ENCODE data around the gene CD200. TPM values are rescaled to one million over a fixed set of nuclear protein-coding genes. Genes with fewer than 3 reads are reported as not detected.

Gene CD200
- not detected for total RNA-seq (2021; ENCODE audit: unreplicated experiment)
- not detected for polyA plus RNA-seq (2012; ENCODE audit: insufficient read length)
- Bru-seq, nascent RNA = percentile 9 among the genes with signal in this experiment
- percentile 11 among the genes with signal in this experiment for BruChase-seq, experiment 1, labeled RNA remaining after a 2-hour chase
- BruChase-seq, experiment 2, labeled RNA remaining after a 6-hour chase = percentile 15 among the genes with signal in this experiment
- long read RNA-seq = 0 reads

DNA sequence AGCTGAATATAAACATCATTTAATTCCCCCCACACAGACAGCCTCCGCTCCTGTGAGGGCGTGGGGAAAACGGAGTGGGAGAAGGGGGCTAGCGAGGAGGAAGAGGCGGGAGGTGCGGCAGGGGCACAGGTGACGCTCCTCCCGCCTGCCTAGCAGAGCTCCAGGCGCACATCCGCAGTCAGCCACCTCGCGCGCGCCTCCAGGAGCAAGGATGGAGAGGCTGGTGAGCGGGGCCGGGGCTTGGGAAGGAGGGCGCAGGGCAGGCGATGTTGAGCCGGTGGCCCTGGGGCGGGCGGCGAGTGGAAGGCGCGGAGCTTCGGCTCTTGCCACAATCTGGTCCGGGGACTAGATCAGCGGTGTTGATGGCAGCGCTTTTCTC, at the start of gene CD200:
TSS of gene CD200 (plus strand) at position 155 of the 379 bp plus-strand sequence. CDS start at position 212, 57 bp downstream.
- H3K9me3 ChIP-seq (ENCODE audit: control insufficient read depth, insufficient read depth, low read depth, low read length) = no peaks in the 10 kb centered on the region
- no peak for TF ChIP-seq SIN3A (IDR thresholded peaks at IDR 0.05; ENCODE audit: borderline replicate concordance, insufficient read depth, low read depth, low read length)
- in situ Hi-C loops (cut with HindIII; ENCODE audit: low pct_unique_long_range_greater_than_20kb, low sequenced_read_pairs) = no loop called here
- DNase-seq (ENCODE audit: low read depth, low spot score) (no peak), ATAC-seq (no peak)
- ChIA-PET POLR2A (interaction anchor here (0.6 kb wide), 1 partner anchor 16 kb away, joined by 4 read pairs; no protein-coding TSS in a partner anchor), CTCF (no interaction called here)
- no peaks in the 10 kb centered on the region for H3K36me3 ChIP-seq (ENCODE audit: control insufficient read depth, insufficient read depth, low read length)
- H3K27ac ChIP-seq (ENCODE audit: low read length) = no peak within 1 kb of the TSS
- H3K27me3 ChIP-seq (ENCODE audit: control insufficient read depth, insufficient read depth, low read length) = peaks cover 8% of the 10 kb centered on the region; the same call in 1 of the 2 replicates
- intact Hi-C loops (cut with micrococcal nuclease; ENCODE audit: unreplicated experiment) = no loop called here
- no TSS peak for BruUV-seq (replicated peaks)
- H3K4me3 ChIP-seq (ENCODE audit: low read depth in 2 of 2, low read length in 2 of 2) = peak within 1 kb of the TSS in 1 of 2 experiments; percentile 1; a peak in 1 of 4 replicates
- H3K4me1 ChIP-seq (ENCODE audit: control insufficient read depth, insufficient read depth, low read length) = no peaks in the 10 kb centered on the region

- POLR2A ChIA-PET = no interaction called here
- BruUV-seq (replicated peaks) = no TSS peak
Measured at GRCh38 chr3:112289011-112289410, 43.9 kb upstream of the CD200 start.

More at GRCh38 chr3:112289011-112289410, 43.9 kb upstream of the CD200 start:
- ATAC-seq (no peak), DNase-seq (ENCODE audit: low read depth, low spot score) (no peak)
- CTCF ChIA-PET = no interaction called here
- H3K9me3 ChIP-seq (ENCODE audit: control insufficient read depth, insufficient read depth, low read depth, low read length) = no peaks in the 10 kb centered on the region
- H3K4me1 ChIP-seq (ENCODE audit: control insufficient read depth, insufficient read depth, low read length) = no peaks in the 10 kb centered on the region
- in situ Hi-C loops (cut with HindIII; ENCODE audit: low pct_unique_long_range_greater_than_20kb, low sequenced_read_pairs) = no loop called here
- peaks cover 2% of the 10 kb centered on the region; the same call in 1 of the 2 replicates for H3K27me3 ChIP-seq (ENCODE audit: control insufficient read depth, insufficient read depth, low read length)
- intact Hi-C loops (cut with micrococcal nuclease; ENCODE audit: unreplicated experiment) = no loop called here
- no peak overlapping the region for H3K4me3 ChIP-seq (ENCODE audit: low read depth in 2 of 2, low read length in 2 of 2)
- H3K36me3 ChIP-seq (ENCODE audit: control insufficient read depth, insufficient read depth, low read length) = no peaks in the 10 kb centered on the region
- no peak for TF ChIP-seq SIN3A (IDR thresholded peaks at IDR 0.05; ENCODE audit: borderline replicate concordance, insufficient read depth, low read depth, low read length)
- no peak for TF ChIP-seq REST (IDR thresholded peaks at IDR 0.05; ENCODE audit: insufficient read depth in 1 of 2, low read depth in 2 of 2, low read length in 1 of 2)
- no peak for TF ChIP-seq CTCF (IDR thresholded peaks at IDR 0.05)
- TF ChIP-seq POLR2AphosphoS5 (IDR thresholded peaks at IDR 0.05; ENCODE audit: low read depth, low read length) = no peak
- no peak for TF ChIP-seq TCF7L2 (IDR thresholded peaks at IDR 0.05; ENCODE audit: low read depth, low read length)
- H3K27ac ChIP-seq (ENCODE audit: low read length) = no peak overlapping the region
